Astrocyte (in vitro differentiated cells and primary cell): ENCODE measurements around the gene ARF3. TPM values are rescaled to one million over a fixed set of nuclear protein-coding genes. Genes with fewer than 3 reads are reported as not detected.
A peak's percentile ranks its signal among the peaks of the same experiment; 100 is the strongest.

Experiments used
- DNase-seq: peaks from one replicate; pipeline ENCODE4 v3.0.0-alpha.2; 2010; ENCODE audit warnings: low read depth
- FAIRE-seq: peaks from 2 replicates; lab custom pipeline; 2011; peaks lifted over from hg19 to GRCh38; lab: Jason Lieb, UNC
- H2AFZ ChIP-seq: 2 replicates; pipeline ENCODE4 v1.6.0; 2012; ENCODE audit warnings: low read depth, low read length, inconsistent platforms
- H3K27ac ChIP-seq: 2 replicates; pipeline ENCODE4 v1.5.1; 2011; ENCODE audit warnings: low read depth, low read length, inconsistent platforms
- H3K27me3 ChIP-seq: 2 replicates; pipeline ENCODE4 v1.6.0; 2011; ENCODE audit warnings: low read length, inconsistent platforms; ENCODE audit not compliant: insufficient read depth
- H3K36me3 ChIP-seq: 2 replicates; pipeline ENCODE4 v1.5.1; 2011; ENCODE audit warnings: low read length, inconsistent platforms; ENCODE audit not compliant: insufficient read depth
- H3K4me1 ChIP-seq: 2 replicates; pipeline ENCODE4 v1.5.1; 2011; ENCODE audit warnings: low read length, inconsistent platforms; ENCODE audit not compliant: insufficient read depth
- H3K4me2 ChIP-seq: 2 replicates; pipeline ENCODE4 v1.6.0; 2012; ENCODE audit warnings: low read length, inconsistent platforms
- H3K4me3 ChIP-seq: 2 replicates; pipeline ENCODE4 v1.5.1; 2011; ENCODE audit warnings: low read depth, mild to moderate bottlenecking, low read length, inconsistent platforms; ENCODE audit not compliant: insufficient read depth
- H3K79me2 ChIP-seq: 2 replicates; pipeline ENCODE4 v1.6.0; 2012; ENCODE audit warnings: mild to moderate bottlenecking, low read length, inconsistent platforms; ENCODE audit not compliant: insufficient read depth
- H3K9ac ChIP-seq: 2 replicates; pipeline ENCODE4 v1.6.0; 2012; ENCODE audit warnings: mild to moderate bottlenecking, low read length, inconsistent platforms
- H3K9me3 ChIP-seq: 2 replicates; pipeline ENCODE4 v1.5.1; 2012; ENCODE audit warnings: low read depth, mild to moderate bottlenecking, low read length, inconsistent platforms; ENCODE audit not compliant: insufficient read depth
- H4K20me1 ChIP-seq: 2 replicates; pipeline ENCODE4 v1.6.0; 2012; ENCODE audit warnings: low read length, inconsistent platforms; ENCODE audit not compliant: insufficient read depth
- H3K27ac Mint-ChIP-seq: one replicate; pipeline ENCODE4 v1.8.0; 2021; ENCODE audit warnings: mild to moderate bottlenecking, mixed read lengths; ENCODE audit not compliant: unreplicated experiment
- H3K27me3 Mint-ChIP-seq: one replicate; pipeline ENCODE4 v1.8.0; 2021; ENCODE audit warnings: low read depth, mixed read lengths; ENCODE audit not compliant: unreplicated experiment
- H3K36me3 Mint-ChIP-seq: one replicate; pipeline ENCODE4 v1.8.0; 2021; ENCODE audit warnings: low read depth, mixed read lengths; ENCODE audit not compliant: unreplicated experiment
- H3K4me1 Mint-ChIP-seq: one replicate; pipeline ENCODE4 v1.8.0; 2021; ENCODE audit warnings: low read depth, mixed read lengths; ENCODE audit not compliant: unreplicated experiment
- H3K4me3 Mint-ChIP-seq: one replicate; pipeline ENCODE4 v1.8.0; 2021; ENCODE audit warnings: mild to moderate bottlenecking, moderate library complexity, mixed read lengths; ENCODE audit not compliant: unreplicated experiment
- H3K9me3 Mint-ChIP-seq: one replicate; pipeline ENCODE4 v1.8.0; 2021; ENCODE audit warnings: mild to moderate bottlenecking, mixed read lengths; ENCODE audit not compliant: unreplicated experiment
- EZH2 ChIP-seq: IDR thresholded peaks from 2 replicates; pipeline ENCODE4 v1.6.1; 2012; ENCODE audit warnings: mild to moderate bottlenecking, low read length, inconsistent platforms; ENCODE audit not compliant: insufficient read depth
- total RNA-seq: library from RNA; stranded (reverse); gene quantifications from 2 replicates; pipeline ENCODE4 v1.2.1, GENCODE V29; 2021
- TF ChIP-seq, protein P1 (sequence below): IDR thresholded peaks from 2 replicates; pipeline ENCODE4 v1.5.1; 2011; ENCODE audit warnings: low read depth, mild to moderate bottlenecking, inconsistent platforms, low read length, moderate library complexity; ENCODE audit not compliant: insufficient read depth

The ARF3 gene
- total RNA-seq, 1 donor from 2014 or later, result 229 TPM

DNA sequence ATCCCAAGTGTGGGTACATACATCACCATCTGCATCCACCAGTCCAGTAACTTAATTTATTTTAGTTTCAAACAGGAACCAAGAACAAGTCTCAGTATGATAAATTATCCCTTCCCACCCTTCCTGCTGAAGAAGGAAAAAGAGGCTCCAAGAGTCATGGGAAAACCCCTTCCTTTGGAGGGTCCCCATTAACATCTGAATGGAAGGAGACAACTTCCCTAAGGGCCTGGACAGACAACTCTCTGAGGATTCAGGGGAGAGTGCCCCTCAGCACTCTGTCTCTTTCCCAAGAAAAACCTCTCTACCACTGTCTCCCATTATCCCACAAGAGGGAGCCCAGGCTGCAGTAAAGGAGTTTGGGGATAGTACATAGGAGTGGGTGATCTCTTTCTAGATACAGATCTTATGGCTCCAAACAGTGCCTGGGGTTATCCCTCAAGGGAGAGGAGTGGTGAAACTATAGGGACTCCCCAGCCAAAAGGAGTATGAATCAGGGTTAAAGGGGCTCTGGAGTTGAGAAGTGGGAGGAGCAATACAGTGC, 8.1 kb upstream of the ARF3 start:
- H3K4me2 ChIP-seq, result no peak overlapping the region
- DNase-seq, result no peak
- H3K4me3 ChIP-seq, result no peak overlapping the region
- TF ChIP-seq EZH2, result no peak
- TF ChIP-seq, protein P1, sequence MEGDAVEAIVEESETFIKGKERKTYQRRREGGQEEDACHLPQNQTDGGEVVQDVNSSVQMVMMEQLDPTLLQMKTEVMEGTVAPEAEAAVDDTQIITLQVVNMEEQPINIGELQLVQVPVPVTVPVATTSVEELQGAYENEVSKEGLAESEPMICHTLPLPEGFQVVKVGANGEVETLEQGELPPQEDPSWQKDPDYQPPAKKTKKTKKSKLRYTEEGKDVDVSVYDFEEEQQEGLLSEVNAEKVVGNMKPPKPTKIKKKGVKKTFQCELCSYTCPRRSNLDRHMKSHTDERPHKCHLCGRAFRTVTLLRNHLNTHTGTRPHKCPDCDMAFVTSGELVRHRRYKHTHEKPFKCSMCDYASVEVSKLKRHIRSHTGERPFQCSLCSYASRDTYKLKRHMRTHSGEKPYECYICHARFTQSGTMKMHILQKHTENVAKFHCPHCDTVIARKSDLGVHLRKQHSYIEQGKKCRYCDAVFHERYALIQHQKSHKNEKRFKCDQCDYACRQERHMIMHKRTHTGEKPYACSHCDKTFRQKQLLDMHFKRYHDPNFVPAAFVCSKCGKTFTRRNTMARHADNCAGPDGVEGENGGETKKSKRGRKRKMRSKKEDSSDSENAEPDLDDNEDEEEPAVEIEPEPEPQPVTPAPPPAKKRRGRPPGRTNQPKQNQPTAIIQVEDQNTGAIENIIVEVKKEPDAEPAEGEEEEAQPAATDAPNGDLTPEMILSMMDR, result peak; percentile 22
- peaks cover 8% of the 10 kb centered on the region for H4K20me1 ChIP-seq
- H3K27ac ChIP-seq, result no peak overlapping the region
- Mint-ChIP-seq H3K4me3 (peak overlapping the region; percentile 67), H3K36me3 (no peaks in the 10 kb centered on the region), H3K27ac (no peak overlapping the region), H3K4me1 (peaks cover 2% of the 10 kb centered on the region), H3K27me3 (peaks cover 35% of the 10 kb centered on the region), H3K9me3 (no peaks in the 10 kb centered on the region)
- H3K9ac ChIP-seq, result no peak overlapping the region
- H3K4me1 ChIP-seq, result peaks cover 5% of the 10 kb centered on the region
- H3K9me3 ChIP-seq, result no peaks in the 10 kb centered on the region
- H3K36me3 ChIP-seq, result no peaks in the 10 kb centered on the region
- H3K79me2 ChIP-seq, result no peaks in the 10 kb centered on the region
- no peak for FAIRE-seq
- peaks cover 51% of the 10 kb centered on the region for H3K27me3 ChIP-seq
- no peak overlapping the region for H2AFZ ChIP-seq

DNA sequence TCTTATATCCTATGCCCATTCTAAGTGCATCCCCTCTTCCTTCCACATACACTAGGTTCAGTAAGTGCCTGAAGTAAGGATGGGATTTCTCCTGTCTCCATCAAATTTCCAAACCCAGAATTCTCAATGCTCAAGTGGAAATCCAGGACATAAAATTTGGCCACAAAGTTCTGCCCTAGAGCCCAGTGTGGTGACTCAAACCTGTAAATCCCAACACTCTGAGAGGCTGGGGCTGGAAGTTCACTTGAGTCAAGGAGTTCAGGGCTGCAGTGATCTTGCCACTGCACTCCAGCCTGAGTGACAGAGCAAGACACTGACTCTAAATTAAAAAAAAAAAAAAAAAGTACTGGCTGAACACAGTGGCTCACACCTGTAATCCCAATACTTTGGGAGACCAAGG, 4.5 kb upstream of the ARF3 start:
- H3K79me2 ChIP-seq, result peaks cover 5% of the 10 kb centered on the region
- DNase-seq (no peak), FAIRE-seq (no peak)
- no peak overlapping the region for H3K4me3 ChIP-seq
- H3K9me3 ChIP-seq, result no peaks in the 10 kb centered on the region
- H3K4me1 Mint-ChIP-seq, result peaks cover 2% of the 10 kb centered on the region
- H3K4me1 ChIP-seq, result peaks cover 5% of the 10 kb centered on the region
- no peak overlapping the region for H3K9ac ChIP-seq
- H3K4me3 Mint-ChIP-seq, result no peak overlapping the region
- no peaks in the 10 kb centered on the region for H3K36me3 Mint-ChIP-seq
- TF ChIP-seq, protein P1, result no peak
- TF ChIP-seq EZH2, result no peak
- H3K4me2 ChIP-seq, result no peak overlapping the region
- H3K36me3 ChIP-seq, result no peaks in the 10 kb centered on the region
- no peaks in the 10 kb centered on the region for H3K9me3 Mint-ChIP-seq
- no peaks in the 10 kb centered on the region for H4K20me1 ChIP-seq
- H3K27me3 ChIP-seq, result peaks cover 29% of the 10 kb centered on the region
- H3K27ac Mint-ChIP-seq, result no peak overlapping the region
- H3K27ac ChIP-seq, result no peak overlapping the region
- H2AFZ ChIP-seq, result no peak overlapping the region
- H3K27me3 Mint-ChIP-seq, result peaks cover 19% of the 10 kb centered on the region

DNA sequence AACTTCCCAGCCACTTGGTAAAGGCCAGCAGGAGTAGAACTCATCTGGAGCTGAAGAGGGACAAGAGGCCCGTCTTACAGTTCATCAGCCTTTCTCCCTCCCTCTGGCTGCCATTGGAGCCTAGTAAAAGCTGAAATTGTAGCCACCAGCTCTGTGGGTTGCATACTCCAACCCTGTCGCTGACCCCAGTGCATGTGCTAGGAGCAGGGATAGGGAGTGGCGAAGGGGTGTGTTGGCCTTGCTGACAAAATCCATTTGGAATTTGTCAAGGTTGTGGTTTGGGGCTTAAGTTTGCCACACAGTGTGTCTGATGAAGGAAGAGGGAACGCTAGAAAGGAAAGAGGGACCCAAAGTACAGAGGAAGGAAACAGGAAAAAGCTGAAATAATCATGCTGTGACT, 4.0 kb upstream of the ARF3 start:
- Mint-ChIP-seq H3K4me3 (no peak overlapping the region), H3K36me3 (no peaks in the 10 kb centered on the region), H3K27me3 (peaks cover 17% of the 10 kb centered on the region), H3K27ac (no peak overlapping the region), H3K9me3 (no peaks in the 10 kb centered on the region), H3K4me1 (peaks cover 2% of the 10 kb centered on the region)
- Histone ChIP-seq H3K9ac (no peak overlapping the region), H3K4me1 (peaks cover 5% of the 10 kb centered on the region), H2AFZ (no peak overlapping the region), H3K27me3 (peaks cover 24% of the 10 kb centered on the region), H3K4me3 (no peak overlapping the region), H3K79me2 (peaks cover 8% of the 10 kb centered on the region), H3K36me3 (no peaks in the 10 kb centered on the region), H3K4me2 (no peak overlapping the region), H3K27ac (no peak overlapping the region), H4K20me1 (peaks cover under 1% of the 10 kb centered on the region), H3K9me3 (no peaks in the 10 kb centered on the region)
- FAIRE-seq (no peak), DNase-seq (no peak)
- TF ChIP-seq EZH2, result no peak
- TF ChIP-seq, protein P1, result no peak
